Heart right ventricle (tissue), 16 donors: Measurements from ENCODE around the gene FGF14. TPM values are rescaled to one million over a fixed set of nuclear protein-coding genes. Genes with fewer than 3 reads are reported as not detected.

ENCODE experiments used
- ATAC-seq, 8 donors: fragments of 200-7000 bp; cut with Tn5 transposase; one replicate each; pipeline ENCODE4 v1.9.1; 2020; ENCODE audit warnings: mild to moderate bottlenecking in 8 of 8, moderate library complexity in 8 of 8, moderate number of reproducible peaks in 1 of 8
- DNase-seq, 2 donors: peaks; one replicate each; pipeline ENCODE4 v3.0.0-alpha.2; 2020
- H3K27ac ChIP-seq, 10 donors: fragments of 200-600 bp; sonication (generic) in 2 of 10; one replicate each; pipeline versions ENCODE4 v1.5.0 to v1.8.0; 2020 to 2022; ENCODE audit warnings: mild to moderate bottlenecking in 3 of 10
- H3K27me3 ChIP-seq, 7 donors: fragments of 200-600 bp; one replicate each; pipeline ENCODE4 v1.8.0; 2021 to 2022; ENCODE audit warnings: mild to moderate bottlenecking in 2 of 7
- H3K36me3 ChIP-seq, 9 donors: fragments of 200-600 bp; sonication (generic) in 1 of 9; one replicate each; pipeline versions ENCODE4 v1.5.0 to v1.8.0; 2020 to 2022; ENCODE audit warnings: mild to moderate bottlenecking in 2 of 9
- H3K4me1 ChIP-seq, 9 donors: fragments of 200-600 bp; sonication (generic) in 1 of 9; one replicate each; pipeline versions ENCODE4 v1.5.0 to v1.8.0; 2020 to 2022; ENCODE audit warnings: mild to moderate bottlenecking in 4 of 9
- H3K4me3 ChIP-seq, 10 donors: fragments of 200-600 bp; sonication (generic) in 2 of 10; one replicate each; pipeline versions ENCODE4 v1.5.0 to v1.8.0; 2020 to 2022; ENCODE audit warnings: mild to moderate bottlenecking in 7 of 10, moderate library complexity in 2 of 10
- H3K9me3 ChIP-seq, 11 donors: fragments of 200-600 bp in 10 of 11; sonication (generic) in 2 of 11; one replicate each; pipeline versions ENCODE4 v1.5.0 to v1.8.0; 2013 to 2022; ENCODE audit warnings: mild to moderate bottlenecking in 2 of 11, control low read depth in 1 of 11, moderate library complexity in 1 of 11
- WGBS, 2 donors: extraction: QIAGEN DNeasy Blood & Tissue Kit; methylation state at CpG; one replicate each; pipeline ENCODE4 v1.1.7; 2013; ENCODE audit warnings: inconsistent platforms in 1 of 2; 5-methylcytosine and 5-hydroxymethylcytosine counted together
- intact Hi-C, 10 donors: fragments of 100-400 bp; cut with DNase I; formaldehyde crosslinking; loops; one replicate each; pipeline versions ENCODE4 v1.11.1 to v1.14.2; 2022
- polyA plus RNA-seq, 2 donors: library from polyadenylated mRNA; stranded (reverse); fragments of 200-250 nt; gene quantifications; one replicate each; pipeline ENCODE4 v1.2.3, GENCODE V29; 2013
- total RNA-seq, 10 donors: library from RNA; stranded (reverse); fragmentation: NEBNext Ultra II Directional in 3 of 10; extraction: Animal tissue kit (Norgen Biotek cat#: 25700) in 3 of 10; gene quantifications; one replicate each; pipeline versions ENCODE4 v1.2.1 to v1.2.4, GENCODE V29; 2021 to 2023
- TF ChIP-seq, protein P1 (sequence below), 9 donors: fragments of 200-600 bp; sonication (generic) in 2 of 9; IDR thresholded peaks; one replicate each; pipeline versions ENCODE4 v1.5.0 to v1.8.0; 2021 to 2022; ENCODE audit warnings: antibody characterized with exemption in 9 of 9, mild to moderate bottlenecking in 5 of 9, moderate library complexity in 1 of 9
- donor health status: Arrhythmogenic right ventricular cardiomyopathy.
- donor health status: ischemic (EF 13 %, LVEDD 7.1; RV severe dilation, severe dysfunction).
- donor health status: healthy with polysubstance abuse.
- donor health status: DM: no; HTN: yes; CAD: no.
- donor health status: DM: no; HTN: no; CAD: no.
- donor health status: ischemic (EF 25% LVEDD 6.9; RV normal size, moderate dysfunction).
- donor health status: ischemic (EF 25% LVEDD 5.7; RV mildly dilated, moderate dysfunction).
- donor health status: healthy.
- donor health status: DM: yes; HTN: yes; CAD: no.
- donor health status: Ischemic cardiomyopathy.
- donor health status: ischemic (EF 35%, LVEDD 5.7; RV mildly dilated, moderate dysfunction).
- donor health status: nonischemic (EF 11% LVEDD 7.7; RV severe dilation, severe dysfunction).
- donor health status: DM: yes; HTN: yes; CAD: no.
- donor health status: PGD.
- donor health status: ischemic (EF 29% LVEDD 5.4; RV normal size, mild dysfunction).
- donor health status: nonischemic (EF 23%, LVEDD 6.1; RV moderate dilation, normal function).

Gene FGF14
- total and polyA plus RNA-seq, 12 donors: 0.20 to 7.8 (median 5.3) TPM

DNA sequence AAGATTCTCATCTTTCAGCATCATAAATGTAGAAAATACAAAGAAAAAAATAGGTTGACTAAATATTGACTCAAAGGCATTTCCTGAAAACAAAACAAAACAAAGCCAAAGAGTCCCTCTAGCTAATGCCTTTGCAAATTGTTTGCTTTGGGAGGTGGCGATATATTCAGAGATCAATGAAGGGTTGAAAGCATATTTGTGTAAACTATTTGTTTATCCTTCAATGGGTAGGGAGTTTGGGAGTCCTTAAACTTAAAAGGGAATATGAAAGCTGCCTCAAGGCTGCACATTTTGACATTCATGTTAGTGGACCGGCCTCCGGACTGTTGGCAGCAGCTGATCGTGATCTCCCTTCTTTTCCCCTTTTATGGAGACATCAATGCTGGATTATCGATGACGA lies 691.9 kb downstream of the FGF14 start:
- H3K27ac ChIP-seq: no peak overlapping the region
- intact Hi-C loops: no loop called here
- no peaks in the 10 kb centered on the region for H3K9me3 ChIP-seq
- ATAC-seq (no peak), DNase-seq (no peak)
- peaks cover 0 to 13% (median 0%) of the 10 kb centered on the region in 9 donors for H3K4me1 ChIP-seq
- H3K36me3 ChIP-seq: no peaks in the 10 kb centered on the region
- H3K27me3 ChIP-seq: peaks cover 0 to 6% (median 0%) of the 10 kb centered on the region in 7 donors
- TF ChIP-seq, protein P1, sequence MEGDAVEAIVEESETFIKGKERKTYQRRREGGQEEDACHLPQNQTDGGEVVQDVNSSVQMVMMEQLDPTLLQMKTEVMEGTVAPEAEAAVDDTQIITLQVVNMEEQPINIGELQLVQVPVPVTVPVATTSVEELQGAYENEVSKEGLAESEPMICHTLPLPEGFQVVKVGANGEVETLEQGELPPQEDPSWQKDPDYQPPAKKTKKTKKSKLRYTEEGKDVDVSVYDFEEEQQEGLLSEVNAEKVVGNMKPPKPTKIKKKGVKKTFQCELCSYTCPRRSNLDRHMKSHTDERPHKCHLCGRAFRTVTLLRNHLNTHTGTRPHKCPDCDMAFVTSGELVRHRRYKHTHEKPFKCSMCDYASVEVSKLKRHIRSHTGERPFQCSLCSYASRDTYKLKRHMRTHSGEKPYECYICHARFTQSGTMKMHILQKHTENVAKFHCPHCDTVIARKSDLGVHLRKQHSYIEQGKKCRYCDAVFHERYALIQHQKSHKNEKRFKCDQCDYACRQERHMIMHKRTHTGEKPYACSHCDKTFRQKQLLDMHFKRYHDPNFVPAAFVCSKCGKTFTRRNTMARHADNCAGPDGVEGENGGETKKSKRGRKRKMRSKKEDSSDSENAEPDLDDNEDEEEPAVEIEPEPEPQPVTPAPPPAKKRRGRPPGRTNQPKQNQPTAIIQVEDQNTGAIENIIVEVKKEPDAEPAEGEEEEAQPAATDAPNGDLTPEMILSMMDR (IDR thresholded peaks at IDR 0.05): no peak
- H3K4me3 ChIP-seq: no peak overlapping the region
- 93 to 94% methylated on average over 6 of the region's 6 CpGs for WGBS, 2 donors

DNA sequence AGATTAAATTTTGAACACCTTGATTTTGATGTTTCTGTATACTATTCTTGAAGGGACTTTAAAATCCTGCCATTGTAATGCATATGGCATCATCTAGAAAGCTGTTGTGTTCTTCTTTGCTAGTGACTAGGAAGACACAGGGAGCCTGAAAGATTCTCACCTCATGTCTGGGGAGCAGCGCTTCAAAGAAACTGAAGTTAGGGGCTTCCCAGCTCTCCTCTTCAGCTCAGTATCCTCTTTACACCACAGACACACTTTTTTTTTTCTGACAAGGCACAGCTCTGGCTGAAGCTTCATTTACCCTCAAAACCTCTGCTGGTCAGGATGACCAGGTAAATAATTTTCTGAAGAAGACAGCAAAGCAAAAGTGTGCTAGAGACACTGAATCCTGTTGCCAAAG lies 693.7 kb downstream of the FGF14 start:
- intact Hi-C loops: no loop called here

DNA sequence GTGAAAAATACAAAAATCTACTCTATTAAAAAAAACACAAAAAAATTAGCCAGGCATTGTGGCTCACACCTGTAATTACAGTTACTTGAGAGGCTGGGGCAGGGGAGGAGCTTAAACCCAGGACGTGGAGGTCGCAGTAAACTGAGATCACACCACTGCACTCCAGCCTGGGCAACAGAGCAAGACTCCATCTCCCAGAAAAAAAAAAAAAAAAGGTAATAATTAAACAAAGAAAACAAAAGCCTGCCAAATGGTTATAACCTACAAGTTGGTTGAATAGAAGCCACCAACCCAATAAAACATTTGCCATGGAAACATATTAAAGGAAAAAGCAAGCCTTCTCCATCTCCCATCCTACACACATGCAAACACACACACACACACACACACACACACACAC lies 694.2 kb downstream of the FGF14 start:
- Histone ChIP-seq H3K4me1 (peaks cover 0 to 13% (median 0%) of the 10 kb centered on the region in 9 donors), H3K36me3 (no peaks in the 10 kb centered on the region), H3K27me3 (peaks cover 0 to 6% (median 0%) of the 10 kb centered on the region in 7 donors), H3K9me3 (no peaks in the 10 kb centered on the region), H3K27ac (no peak overlapping the region), H3K4me3 (no peak overlapping the region)
- TF ChIP-seq, protein P1 (IDR thresholded peaks at IDR 0.05): no peak
- intact Hi-C loops: no loop called here
- DNase-seq (no peak), ATAC-seq (no peak)
- 60 to 87% methylated on average over 2 of the region's 2 CpGs for WGBS, 2 donors

More for the DNA sequence above, 693.7 kb downstream of the FGF14 start:
- Histone ChIP-seq H3K36me3 (no peaks in the 10 kb centered on the region), H3K4me1 (peaks cover 0 to 13% (median 0%) of the 10 kb centered on the region in 9 donors), H3K4me3 (no peak overlapping the region), H3K27ac (no peak overlapping the region), H3K27me3 (peaks cover 0 to 6% (median 0%) of the 10 kb centered on the region in 7 donors), H3K9me3 (no peaks in the 10 kb centered on the region)
- WGBS, 2 donors: 63 to 76% methylated on average over 1 of the region's 1 CpG
- DNase-seq: no peak
- no peak for ATAC-seq
- TF ChIP-seq, protein P1 (IDR thresholded peaks at IDR 0.05): no peak

DNA sequence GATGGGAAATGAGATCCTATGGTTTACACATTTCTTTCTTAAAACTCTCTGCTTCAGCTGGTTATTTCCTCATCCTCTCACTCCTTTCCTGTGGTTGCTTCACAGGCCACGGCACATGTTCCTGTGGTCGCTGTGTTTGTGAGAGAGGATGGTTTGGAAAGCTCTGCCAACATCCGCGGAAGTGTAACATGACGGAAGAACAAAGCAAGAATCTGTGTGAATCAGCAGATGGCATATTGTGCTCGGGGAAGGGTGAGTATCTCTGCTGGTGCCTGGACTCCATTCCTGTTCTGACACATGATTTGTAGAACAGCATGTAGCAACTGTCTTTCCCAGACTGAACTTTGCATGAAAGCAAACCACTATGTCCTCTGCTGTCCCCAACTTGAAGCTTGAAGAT lies 695.2 kb downstream of the FGF14 start:
- WGBS, 2 donors: 50 to 51% methylated on average over 6 of the region's 6 CpGs
- Histone ChIP-seq H3K4me3 (no peak overlapping the region), H3K9me3 (no peaks in the 10 kb centered on the region), H3K36me3 (no peaks in the 10 kb centered on the region), H3K27me3 (peaks cover 0 to 6% (median 0%) of the 10 kb centered on the region in 7 donors), H3K27ac (peak overlapping the region in 1 of 10 donors; percentile 34), H3K4me1 (peaks cover 0 to 13% (median 0%) of the 10 kb centered on the region in 9 donors)
- DNase-seq (no peak), ATAC-seq (peak in 1 of 8 donors; percentile 33)
- TF ChIP-seq, protein P1 (IDR thresholded peaks at IDR 0.05): no peak
- intact Hi-C loops: no loop called here
